Measurements from ENCODE around the gene CCDC174. TPM values are rescaled to one million over a fixed set of nuclear protein-coding genes. Genes with fewer than 3 reads are reported as not detected.

The CCDC174 gene
- total RNA-seq, 1 donor from 2014 or later: 11.7 TPM

GRCh38 chr3:14657579-14657978 is 6.0 kb downstream of the CCDC174 start:
- DNase-seq: no peak

GRCh38 chr3:14658978-14659377 is 7.4 kb downstream of the CCDC174 start:
- DNase-seq: no peak

- no peak for DNase-seq
These were observed 9.4 kb downstream of the CCDC174 start for GRCh38 chr3:14660942-14661341.

- no peak for DNase-seq
These were observed 12.0 kb downstream of the CCDC174 start for GRCh38 chr3:14663396-14664135.

- DNase-seq: no peak
These were observed 12.6 kb downstream of the CCDC174 start for GRCh38 chr3:14664170-14664569.

GRCh38 chr3:14672588-14672987 is 21.0 kb downstream of the CCDC174 start:
- no peak for DNase-seq

GRCh38 chr3:14674841-14675240 is 23.3 kb downstream of the CCDC174 start, which contains the start of gene C3orf20:
C3orf20 (plus strand) TSS chr3:14675141; CDS start chr3:14682714, 7,573 bp downstream.
- no peak for DNase-seq

- DNase-seq: no peak
These were observed 25.3 kb downstream of the CCDC174 start for GRCh38 chr3:14676881-14677280.

- DNase-seq: no peak
These were observed 26.5 kb downstream of the CCDC174 start for GRCh38 chr3:14678015-14678503.

- DNase-seq: no peak
These were observed 28.6 kb downstream of the CCDC174 start for GRCh38 chr3:14680115-14680514.

- DNase-seq: no peak
These were observed 29.2 kb downstream of the CCDC174 start for GRCh38 chr3:14680716-14681115.

- DNase-seq: no peak
These were observed 32.9 kb downstream of the CCDC174 start for GRCh38 chr3:14684447-14684846.

GRCh38 chr3:14685179-14685578 is 33.6 kb downstream of the CCDC174 start:
- DNase-seq: no peak

GRCh38 chr3:14687360-14687759 is 35.8 kb downstream of the CCDC174 start:
- DNase-seq: no peak

- DNase-seq: no peak
These were observed 37.0 kb downstream of the CCDC174 start for GRCh38 chr3:14688525-14688924.

GRCh38 chr3:14689247-14689980 is 37.9 kb downstream of the CCDC174 start:
- DNase-seq: no peak

- DNase-seq: no peak
These were observed 39.7 kb downstream of the CCDC174 start for GRCh38 chr3:14691239-14691638.

- no peak for DNase-seq
These were observed 40.2 kb downstream of the CCDC174 start for GRCh38 chr3:14691719-14692118.

GRCh38 chr3:14698601-14699244 is 47.2 kb downstream of the CCDC174 start:
- no peak for DNase-seq

- DNase-seq: no peak
These were observed 48.1 kb downstream of the CCDC174 start for GRCh38 chr3:14699643-14700042.

GRCh38 chr3:14700891-14701290 is 49.3 kb downstream of the CCDC174 start:
- no peak for DNase-seq

- no peak for DNase-seq
These were observed 50.1 kb downstream of the CCDC174 start for GRCh38 chr3:14701676-14702075.

- DNase-seq: no peak
These were observed 51.7 kb downstream of the CCDC174 start for GRCh38 chr3:14703128-14703750.
